HG03469 (cell line): ENCODE results near the gene ZNF32.
A peak's percentile ranks its signal among the peaks of the same experiment; 100 is the strongest.

Experiments used
- ATAC-seq: cut with Tn5 transposase; IDR thresholded peaks from one replicate; pipeline ENCODE4 v1.9.1; 2021; ENCODE audit warnings: mild to moderate bottlenecking, moderate library complexity, moderate number of reproducible peaks; ENCODE audit not compliant: unreplicated experiment

ZNF32 gene

GRCh38 chr10:43648398-43649184 is at the start of gene ZNF32:
Gene ZNF32 (minus strand): TSS chr10:43648881. CDS start chr10:43646133, 2,748 bp downstream.
- peak; percentile 98 for ATAC-seq

- ATAC-seq = no peak
Measured at GRCh38 chr10:43698156-43698555, 49.5 kb upstream of the ZNF32 start.

GRCh38 chr10:43696909-43697483 is 48.3 kb upstream of the ZNF32 start:
- no peak for ATAC-seq

GRCh38 chr10:43695730-43696129 is 47.0 kb upstream of the ZNF32 start:
- no peak for ATAC-seq

GRCh38 chr10:43695321-43695720 is 46.6 kb upstream of the ZNF32 start:
- no peak for ATAC-seq

GRCh38 chr10:43694526-43694925 is 45.8 kb upstream of the ZNF32 start:
- no peak for ATAC-seq

GRCh38 chr10:43693602-43694001 is 44.9 kb upstream of the ZNF32 start:
- ATAC-seq = no peak

- no peak for ATAC-seq
Measured at GRCh38 chr10:43692051-43692825, 43.6 kb upstream of the ZNF32 start.

GRCh38 chr10:43691485-43691884 is 42.8 kb upstream of the ZNF32 start:
- no peak for ATAC-seq

GRCh38 chr10:43689955-43690771 is 41.5 kb upstream of the ZNF32 start:
- ATAC-seq = peak; percentile 89

- no peak for ATAC-seq
Measured at GRCh38 chr10:43689618-43689954, 40.9 kb upstream of the ZNF32 start.

- ATAC-seq = no peak
Measured at GRCh38 chr10:43689007-43689491, 40.4 kb upstream of the ZNF32 start.

GRCh38 chr10:43688348-43688892 is 39.7 kb upstream of the ZNF32 start:
- no peak for ATAC-seq

- no peak for ATAC-seq
Measured at GRCh38 chr10:43687373-43687772, 38.7 kb upstream of the ZNF32 start.

- ATAC-seq = no peak
Measured at GRCh38 chr10:43686414-43686813, 37.7 kb upstream of the ZNF32 start.

GRCh38 chr10:43685744-43686143 is 37.1 kb upstream of the ZNF32 start:
- ATAC-seq = no peak

- ATAC-seq = no peak
Measured at GRCh38 chr10:43684292-43684559, 35.5 kb upstream of the ZNF32 start.

- ATAC-seq = no peak
Measured at GRCh38 chr10:43683451-43684291, 35.0 kb upstream of the ZNF32 start.

GRCh38 chr10:43682956-43683355 is 34.3 kb upstream of the ZNF32 start:
- no peak for ATAC-seq

GRCh38 chr10:43681721-43682120 is 33.0 kb upstream of the ZNF32 start:
- no peak for ATAC-seq
